ENCODE results near the gene DPH3.

Gene DPH3

GRCh38 chr3:16280671-16281070, 15.9 kb upstream of the DPH3 start:
- Mint-ChIP-seq H3K4me3 (no peak overlapping the region), H3K36me3 (ENCODE audit: low read depth) (peaks cover 48% of the 10 kb centered on the region), H3K9me3 (no peaks in the 10 kb centered on the region), H3K4me1 (ENCODE audit: low read depth) (peaks cover 32% of the 10 kb centered on the region), H3K27ac (no peak overlapping the region), H3K27me3 (no peaks in the 10 kb centered on the region)
- DNase-seq: no peak

GRCh38 chr3:16279010-16279801, 14.5 kb upstream of the DPH3 start:
- DNase-seq: no peak
- Mint-ChIP-seq H3K36me3 (ENCODE audit: low read depth) (peaks cover 35% of the 10 kb centered on the region), H3K27me3 (no peaks in the 10 kb centered on the region), H3K27ac (no peak overlapping the region), H3K4me1 (ENCODE audit: low read depth) (peaks cover 18% of the 10 kb centered on the region), H3K9me3 (no peaks in the 10 kb centered on the region), H3K4me3 (no peak overlapping the region)

GRCh38 chr3:16277471-16277870, 12.7 kb upstream of the DPH3 start:
- H3K4me1 Mint-ChIP-seq (ENCODE audit: low read depth): peaks cover 7% of the 10 kb centered on the region
- peak overlapping the region; percentile 35 for H3K27ac Mint-ChIP-seq
- DNase-seq: no peak

DNA sequence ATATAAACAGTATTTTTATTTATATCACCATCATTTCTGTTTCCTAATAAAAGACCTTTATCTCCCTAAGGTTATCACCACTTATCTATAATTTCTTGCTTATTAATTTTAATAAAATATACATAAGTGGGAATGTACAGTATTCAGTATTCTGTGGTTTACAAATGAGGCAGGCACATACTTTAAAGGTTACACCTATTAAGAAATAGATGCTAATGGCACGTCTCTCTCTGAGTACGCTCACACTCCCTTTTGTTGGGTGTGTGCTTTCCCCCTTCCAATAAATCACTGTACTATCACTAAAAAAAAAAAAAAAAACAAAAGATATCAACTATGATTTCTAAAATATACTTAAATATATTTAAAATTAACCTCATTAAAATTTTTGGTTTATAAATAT, 9.1 kb upstream of the DPH3 start:
- no peak for DNase-seq
- Mint-ChIP-seq H3K27ac (no peak overlapping the region), H3K27me3 (no peaks in the 10 kb centered on the region), H3K36me3 (ENCODE audit: low read depth) (peaks cover 45% of the 10 kb centered on the region), H3K4me1 (ENCODE audit: low read depth) (peaks cover 7% of the 10 kb centered on the region), H3K9me3 (no peaks in the 10 kb centered on the region), H3K4me3 (no peak overlapping the region)

More at GRCh38 chr3:16277471-16277870, 12.7 kb upstream of the DPH3 start:
- Mint-ChIP-seq H3K36me3 (ENCODE audit: low read depth) (peaks cover 30% of the 10 kb centered on the region), H3K4me3 (no peak overlapping the region), H3K9me3 (no peaks in the 10 kb centered on the region), H3K27me3 (no peaks in the 10 kb centered on the region)

- Mint-ChIP-seq H3K4me1 (ENCODE audit: low read depth) (peaks cover 17% of the 10 kb centered on the region), H3K27ac (no peak overlapping the region), H3K9me3 (no peaks in the 10 kb centered on the region), H3K27me3 (no peaks in the 10 kb centered on the region), H3K4me3 (no peak overlapping the region), H3K36me3 (ENCODE audit: low read depth) (peaks cover 49% of the 10 kb centered on the region)
- no peak for DNase-seq
These were observed 7.8 kb upstream of the DPH3 start for GRCh38 chr3:16272588-16272987.

- Mint-ChIP-seq H3K9me3 (no peaks in the 10 kb centered on the region), H3K27ac (no peak overlapping the region), H3K36me3 (ENCODE audit: low read depth) (peaks cover 49% of the 10 kb centered on the region), H3K4me1 (ENCODE audit: low read depth) (peaks cover 33% of the 10 kb centered on the region), H3K27me3 (no peaks in the 10 kb centered on the region), H3K4me3 (no peak overlapping the region)
- DNase-seq: no peak
These were observed 6.1 kb upstream of the DPH3 start for GRCh38 chr3:16270855-16271254.

- DNase-seq: no peak
- Mint-ChIP-seq H3K4me3 (peak overlapping the region; percentile 89), H3K27ac (peak overlapping the region; percentile 80), H3K9me3 (no peaks in the 10 kb centered on the region), H3K4me1 (ENCODE audit: low read depth) (peaks cover 40% of the 10 kb centered on the region), H3K36me3 (ENCODE audit: low read depth) (peaks cover 48% of the 10 kb centered on the region), H3K27me3 (no peaks in the 10 kb centered on the region)
These were observed 2.0 kb upstream of the DPH3 start for GRCh38 chr3:16266714-16267113.

GRCh38 chr3:16265455-16265786, 678 bp upstream of the DPH3 start:
- Mint-ChIP-seq H3K9me3 (no peaks in the 10 kb centered on the region), H3K4me3 (peak overlapping the region; percentile 89), H3K27ac (peak overlapping the region; percentile 100), H3K4me1 (ENCODE audit: low read depth) (peaks cover 39% of the 10 kb centered on the region), H3K36me3 (ENCODE audit: low read depth) (peaks cover 47% of the 10 kb centered on the region), H3K27me3 (no peaks in the 10 kb centered on the region)
- no peak for DNase-seq

DNA sequence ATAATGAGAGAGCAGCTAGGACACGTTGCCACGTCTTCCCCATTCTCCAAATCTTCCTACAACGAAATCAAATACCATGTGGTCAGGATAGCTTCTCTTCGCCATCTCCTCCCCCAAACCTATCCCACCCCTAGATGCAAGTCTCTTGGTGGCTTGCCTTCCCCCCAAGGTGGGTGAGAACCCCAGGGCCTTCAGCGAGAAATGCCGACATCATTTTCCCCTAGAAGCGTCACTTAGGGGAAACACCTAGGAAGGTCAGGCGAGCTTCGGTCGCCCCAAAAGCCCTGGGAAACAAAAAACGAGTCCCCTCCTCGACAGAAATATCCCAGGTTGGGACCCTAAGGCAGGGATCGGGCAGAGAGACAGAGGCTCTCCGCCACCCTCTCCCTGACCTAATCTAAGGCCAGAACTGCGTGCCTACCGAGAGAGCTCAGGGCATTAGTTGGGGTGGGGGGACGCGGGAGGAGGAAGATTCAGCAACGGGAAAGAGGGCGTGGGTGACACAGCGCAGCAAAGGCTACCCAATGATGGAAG, 502 bp downstream of the DPH3 start:
- Mint-ChIP-seq H3K4me1 (ENCODE audit: low read depth) (peaks cover 40% of the 10 kb centered on the region), H3K27ac (peak overlapping the region; percentile 100), H3K27me3 (no peaks in the 10 kb centered on the region), H3K9me3 (no peaks in the 10 kb centered on the region), H3K36me3 (ENCODE audit: low read depth) (peaks cover 45% of the 10 kb centered on the region), H3K4me3 (peak overlapping the region; percentile 89)
- no peak for DNase-seq

GRCh38 chr3:16262174-16262573, 2.6 kb downstream of the DPH3 start:
- Mint-ChIP-seq H3K4me3 (no peak overlapping the region), H3K27me3 (no peaks in the 10 kb centered on the region), H3K27ac (no peak overlapping the region), H3K36me3 (ENCODE audit: low read depth) (peaks cover 46% of the 10 kb centered on the region), H3K4me1 (ENCODE audit: low read depth) (peaks cover 27% of the 10 kb centered on the region), H3K9me3 (no peaks in the 10 kb centered on the region)
- DNase-seq: no peak

GRCh38 chr3:16260046-16260445, 4.7 kb downstream of the DPH3 start:
- Mint-ChIP-seq H3K27ac (no peak overlapping the region), H3K9me3 (no peaks in the 10 kb centered on the region), H3K36me3 (ENCODE audit: low read depth) (peaks cover 44% of the 10 kb centered on the region), H3K4me3 (no peak overlapping the region), H3K4me1 (ENCODE audit: low read depth) (peaks cover 18% of the 10 kb centered on the region), H3K27me3 (no peaks in the 10 kb centered on the region)
- no peak for DNase-seq

- Mint-ChIP-seq H3K27me3 (no peaks in the 10 kb centered on the region), H3K4me1 (ENCODE audit: low read depth) (peaks cover 22% of the 10 kb centered on the region), H3K9me3 (no peaks in the 10 kb centered on the region), H3K36me3 (ENCODE audit: low read depth) (peaks cover 34% of the 10 kb centered on the region), H3K27ac (no peak overlapping the region), H3K4me3 (no peak overlapping the region)
- DNase-seq: no peak
These were observed 5.9 kb downstream of the DPH3 start for GRCh38 chr3:16258866-16259265.

DNA sequence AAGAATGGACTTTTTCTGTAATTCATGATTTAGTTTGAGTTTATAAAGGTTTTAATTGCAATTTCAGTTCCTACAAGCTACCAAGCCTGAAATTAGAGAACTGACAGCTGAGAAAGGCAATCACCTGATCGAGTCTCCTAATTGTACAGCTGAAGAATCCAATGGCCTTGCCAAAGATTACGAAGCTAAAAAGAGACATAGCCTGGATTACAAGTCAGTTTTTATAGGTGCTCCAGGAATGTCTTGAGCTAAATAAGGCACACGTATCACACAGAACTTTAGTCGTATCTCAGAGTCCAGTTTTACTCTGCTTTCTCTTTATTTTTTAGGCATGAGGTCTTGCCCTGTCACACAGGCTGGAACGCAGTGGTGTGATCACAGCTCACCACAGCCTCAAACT, 6.6 kb downstream of the DPH3 start:
- no peak for DNase-seq
- Mint-ChIP-seq H3K27ac (no peak overlapping the region), H3K4me3 (no peak overlapping the region), H3K9me3 (no peaks in the 10 kb centered on the region), H3K27me3 (no peaks in the 10 kb centered on the region), H3K36me3 (ENCODE audit: low read depth) (peaks cover 34% of the 10 kb centered on the region), H3K4me1 (ENCODE audit: low read depth) (peaks cover 22% of the 10 kb centered on the region)

DNA sequence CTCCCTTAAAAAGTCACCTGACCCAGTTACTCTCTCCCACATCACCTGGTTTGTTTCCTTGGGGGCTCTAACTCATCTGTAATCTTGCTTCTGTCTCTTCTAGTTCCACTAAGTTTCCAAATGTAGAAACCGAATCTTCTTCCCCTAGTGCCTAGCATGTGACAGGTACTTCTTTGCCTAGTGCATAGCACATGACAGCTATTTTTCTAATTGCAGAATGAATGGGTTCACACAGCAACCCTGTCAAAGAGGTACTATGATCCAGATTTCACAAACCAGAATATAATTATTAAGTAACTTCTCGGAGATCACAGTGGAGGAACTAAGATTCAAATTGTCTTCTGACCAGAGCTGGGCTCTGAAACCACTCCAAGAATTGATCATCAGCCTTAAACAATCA, 7.4 kb downstream of the DPH3 start:
- no peak for DNase-seq
- no peak overlapping the region for H3K27ac Mint-ChIP-seq
- no peaks in the 10 kb centered on the region for H3K27me3 Mint-ChIP-seq
- no peaks in the 10 kb centered on the region for H3K9me3 Mint-ChIP-seq
- H3K36me3 Mint-ChIP-seq (ENCODE audit: low read depth): peaks cover 34% of the 10 kb centered on the region
- H3K4me1 Mint-ChIP-seq (ENCODE audit: low read depth): peaks cover 24% of the 10 kb centered on the region
- no peak overlapping the region for H3K4me3 Mint-ChIP-seq

GRCh38 chr3:16255726-16256125, 9.0 kb downstream of the DPH3 start:
- H3K36me3 Mint-ChIP-seq (ENCODE audit: low read depth): peaks cover 27% of the 10 kb centered on the region
- H3K9me3 Mint-ChIP-seq: no peaks in the 10 kb centered on the region
- H3K27me3 Mint-ChIP-seq: no peaks in the 10 kb centered on the region
- no peak overlapping the region for H3K27ac Mint-ChIP-seq
- no peak for DNase-seq
- H3K4me3 Mint-ChIP-seq: no peak overlapping the region
- H3K4me1 Mint-ChIP-seq (ENCODE audit: low read depth): peaks cover 24% of the 10 kb centered on the region

All from activated T-cell treated with anti-CD3 and anti-CD28 coated beads, Interleukin-2, amount 50 U/mL, for 24 hours (primary cell).